ENCODE data around the gene P4HB.
"Not testable (repeated sequence)": the region's sequence is repeated elsewhere in the genome, so short reads cannot be mapped to it uniquely, and the experiment has no call there.

P4HB gene

GRCh38 chr17:81844887-81845286, 15.4 kb downstream of the P4HB start:
- DNase-seq: no peak

- DNase-seq: no peak
Observed at GRCh38 chr17:81844327-81844851, 15.9 kb downstream of the P4HB start.

GRCh38 chr17:81843713-81844326, 16.5 kb downstream of the P4HB start:
- no peak for DNase-seq

GRCh38 chr17:81842725-81843504, 17.4 kb downstream of the P4HB start:
- no peak for DNase-seq

- no peak for DNase-seq
Observed at GRCh38 chr17:81842378-81842724, 18.0 kb downstream of the P4HB start.

- DNase-seq: no peak
Observed at GRCh38 chr17:81841866-81842265, 18.5 kb downstream of the P4HB start.

- no peak for DNase-seq
Observed at GRCh38 chr17:81840826-81841778, 19.2 kb downstream of the P4HB start.

GRCh38 chr17:81840059-81840458, 20.3 kb downstream of the P4HB start:
- DNase-seq: not testable (repeated sequence)

GRCh38 chr17:81839301-81839700, 21.0 kb downstream of the P4HB start:
- no peak for DNase-seq

GRCh38 chr17:81838753-81839255, 21.5 kb downstream of the P4HB start:
- DNase-seq: no peak

GRCh38 chr17:81837641-81838040, 22.7 kb downstream of the P4HB start:
- no peak for DNase-seq

GRCh38 chr17:81834831-81835267, 25.5 kb downstream of the P4HB start, which contains the start of gene PPP1R27:
Gene PPP1R27, minus strand, starts transcription at chr17:81835050. Its CDS starts 97 bp downstream, at chr17:81834953.
- no peak for DNase-seq

- DNase-seq: no peak
Observed at GRCh38 chr17:81833921-81834830, 26.2 kb downstream of the P4HB start.

- DNase-seq: peak; percentile 92
Observed at GRCh38 chr17:81833160-81833920, 27.0 kb downstream of the P4HB start, which contains the start of gene MCRIP1. Gene MCRIP1, minus strand, starts transcription at chr17:81833291. Its CDS starts 8,785 bp downstream, at chr17:81824506.

GRCh38 chr17:81832608-81833159, 27.7 kb downstream of the P4HB start:
- peak; percentile 43 for DNase-seq

- DNase-seq: peak; percentile 53
Observed at GRCh38 chr17:81831957-81832607, 28.3 kb downstream of the P4HB start.

GRCh38 chr17:81831563-81831956, 28.8 kb downstream of the P4HB start:
- DNase-seq: no peak

GRCh38 chr17:81829858-81830257, 30.5 kb downstream of the P4HB start:
- no peak for DNase-seq

- DNase-seq: no peak
Observed at GRCh38 chr17:81828656-81829055, 31.7 kb downstream of the P4HB start.
